Left lung (tissue), 10 donors: ENCODE measurements around the gene BRSK2. TPM values are rescaled to one million over a fixed set of nuclear protein-coding genes. Genes with fewer than 3 reads are reported as not detected.

ENCODE experiments used
- ATAC-seq: fragments of 200-7000 bp; cut with Tn5 transposase; one replicate; pipeline ENCODE4 v1.9.1; 2020; ENCODE audit warnings: moderate library complexity
- DNase-seq, 4 donors: peaks; one replicate each; pipeline ENCODE4 v3.0.0-alpha.2; 2013 to 2020
- H3K27ac ChIP-seq, 2 donors: fragments of 200-600 bp; sonication (generic) in 1 of 2; one replicate each; pipeline versions ENCODE4 v1.5.0 to v1.8.0; 2020 to 2021
- H3K27me3 ChIP-seq, 2 donors: fragments of 200-600 bp; sonication (generic) in 1 of 2; one replicate each; pipeline versions ENCODE4 v1.5.0 to v1.8.0; 2020 to 2021
- H3K36me3 ChIP-seq, 2 donors: fragments of 200-600 bp; sonication (generic) in 1 of 2; one replicate each; pipeline versions ENCODE4 v1.5.0 to v1.8.0; 2020 to 2021
- H3K4me1 ChIP-seq, 2 donors: fragments of 200-600 bp; one replicate each; pipeline ENCODE4 v1.8.0; 2021
- H3K4me3 ChIP-seq, 2 donors: fragments of 200-600 bp; sonication (generic) in 1 of 2; one replicate each; pipeline versions ENCODE4 v1.5.0 to v1.8.0; 2020 to 2021; ENCODE audit warnings: mild to moderate bottlenecking in 1 of 2
- H3K9me3 ChIP-seq, 2 donors: fragments of 200-600 bp; sonication (generic) in 1 of 2; one replicate each; pipeline versions ENCODE4 v1.5.0 to v1.8.0; 2020 to 2021
- intact Hi-C, 2 donors: fragments of 100-400 bp; cut with DNase I; formaldehyde crosslinking; loops; one replicate each; pipeline versions ENCODE4 v1.11.2 to v1.14.2; 2022
- polyA plus RNA-seq, 6 donors: library from polyadenylated mRNA; unstranded; fragments of 120-200 nt; gene quantifications; one replicate each; pipeline ENCODE4 v1.2.1, GENCODE V29; 2013; ENCODE audit not compliant: insufficient read length in 6 of 6
- total RNA-seq, 2 donors: library from RNA; stranded (reverse); fragmentation: NEBNext Ultra II Directional; extraction: Animal tissue kit (Norgen Biotek cat#: 25700); gene quantifications; one replicate each; pipeline ENCODE4 v1.2.1, GENCODE V29; 2021
- TF ChIP-seq, protein P1 (sequence below), 2 donors: fragments of 200-600 bp; sonication (generic) in 1 of 2; IDR thresholded peaks; one replicate each; pipeline versions ENCODE4 v1.5.0 to v1.8.0; 2021; ENCODE audit warnings: antibody characterized with exemption in 2 of 2
- donor health status: DM: no; HTN: yes; CAD: no.
- donor health status: DM: no; HTN: no; CAD: no.

Gene BRSK2
- total and polyA plus RNA-seq, 8 donors, result 0.13 to 1.1 (median 0.69) TPM

DNA sequence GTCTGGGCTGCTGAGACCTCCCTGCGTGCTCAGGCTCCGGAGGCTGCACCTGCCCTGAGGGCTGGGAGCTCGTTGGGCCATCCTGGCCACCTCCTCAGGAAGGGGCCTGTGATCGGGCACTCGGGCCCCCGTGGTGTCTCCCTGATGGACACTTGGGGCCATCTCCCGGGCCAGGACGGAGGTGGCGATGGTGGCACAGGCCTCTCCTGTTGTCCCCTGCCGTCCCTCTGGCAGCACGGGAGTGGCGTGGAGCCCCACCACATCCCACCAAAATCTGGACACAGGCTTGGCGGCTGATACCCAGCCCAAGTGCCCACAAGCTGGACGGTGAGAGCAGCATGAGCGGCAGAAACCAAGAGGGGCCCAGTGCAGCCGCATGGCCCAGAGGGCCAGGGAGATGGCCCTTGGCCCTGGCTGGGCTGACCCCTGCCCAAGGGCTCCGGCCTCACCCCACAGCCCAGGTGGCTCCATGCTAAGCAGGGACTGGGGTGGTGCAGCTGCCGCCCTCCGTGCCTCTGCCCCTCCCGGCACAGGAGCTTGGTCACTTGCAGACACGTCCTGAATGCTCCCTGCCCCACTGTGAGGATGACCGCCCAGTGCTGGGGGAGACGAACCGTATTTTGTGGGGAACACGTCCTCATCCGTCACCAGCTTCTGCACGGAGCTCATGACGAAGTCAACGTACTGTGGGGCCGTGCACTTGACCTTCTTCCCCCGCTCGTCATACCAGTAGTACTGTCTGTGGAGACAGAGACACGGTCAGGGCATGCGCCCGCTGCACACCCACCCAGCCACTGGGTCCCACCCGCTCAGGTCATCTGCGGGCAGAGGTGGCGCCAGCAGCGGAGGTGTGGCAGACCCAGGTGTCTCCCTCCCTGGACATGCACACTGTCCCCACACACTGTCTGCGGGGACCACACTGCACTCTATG lies 81.2 kb downstream of the BRSK2 start:
- H3K4me3 ChIP-seq, result no peak overlapping the region
- no peaks in the 10 kb centered on the region for H3K27me3 ChIP-seq
- ATAC-seq, result no peak
- intact Hi-C loops, result no loop called here
- H3K9me3 ChIP-seq, result no peaks in the 10 kb centered on the region
- H3K4me1 ChIP-seq, result no peaks in the 10 kb centered on the region
- peaks cover 0 to 76% of the 10 kb centered on the region in 2 donors for H3K36me3 ChIP-seq
- TF ChIP-seq, protein P1, sequence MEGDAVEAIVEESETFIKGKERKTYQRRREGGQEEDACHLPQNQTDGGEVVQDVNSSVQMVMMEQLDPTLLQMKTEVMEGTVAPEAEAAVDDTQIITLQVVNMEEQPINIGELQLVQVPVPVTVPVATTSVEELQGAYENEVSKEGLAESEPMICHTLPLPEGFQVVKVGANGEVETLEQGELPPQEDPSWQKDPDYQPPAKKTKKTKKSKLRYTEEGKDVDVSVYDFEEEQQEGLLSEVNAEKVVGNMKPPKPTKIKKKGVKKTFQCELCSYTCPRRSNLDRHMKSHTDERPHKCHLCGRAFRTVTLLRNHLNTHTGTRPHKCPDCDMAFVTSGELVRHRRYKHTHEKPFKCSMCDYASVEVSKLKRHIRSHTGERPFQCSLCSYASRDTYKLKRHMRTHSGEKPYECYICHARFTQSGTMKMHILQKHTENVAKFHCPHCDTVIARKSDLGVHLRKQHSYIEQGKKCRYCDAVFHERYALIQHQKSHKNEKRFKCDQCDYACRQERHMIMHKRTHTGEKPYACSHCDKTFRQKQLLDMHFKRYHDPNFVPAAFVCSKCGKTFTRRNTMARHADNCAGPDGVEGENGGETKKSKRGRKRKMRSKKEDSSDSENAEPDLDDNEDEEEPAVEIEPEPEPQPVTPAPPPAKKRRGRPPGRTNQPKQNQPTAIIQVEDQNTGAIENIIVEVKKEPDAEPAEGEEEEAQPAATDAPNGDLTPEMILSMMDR (IDR thresholded peaks at IDR 0.05), result no peak
- H3K27ac ChIP-seq, result no peak overlapping the region
- peak in 1 of 4 donors; percentile 73 for DNase-seq

DNA sequence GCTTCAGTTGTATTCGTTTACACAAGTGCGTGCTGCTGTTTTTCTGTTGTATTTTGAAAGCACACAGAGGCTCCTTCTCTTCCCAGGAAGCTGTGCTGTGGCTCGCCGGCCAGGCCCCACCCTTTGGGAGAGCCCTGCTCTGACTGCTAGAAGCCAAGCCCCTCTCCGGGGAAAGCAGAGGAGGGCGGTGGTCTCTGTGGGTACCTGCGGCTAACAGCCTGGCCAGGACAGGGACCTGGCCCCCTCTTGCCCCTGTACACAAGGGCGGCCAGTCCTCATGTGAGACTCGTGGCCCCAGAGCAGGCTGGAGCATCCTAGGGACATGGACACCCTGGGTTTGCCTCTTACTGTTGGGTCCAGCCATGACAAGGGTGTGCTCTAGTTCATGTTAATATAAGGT lies 82.0 kb downstream of the BRSK2 start:
- DNase-seq, result peak in 1 of 4 donors; percentile 70
- H3K27me3 ChIP-seq, result no peaks in the 10 kb centered on the region
- H3K27ac ChIP-seq, result no peak overlapping the region
- ATAC-seq, result no peak
- H3K36me3 ChIP-seq, result peaks cover 0 to 84% of the 10 kb centered on the region in 2 donors
- TF ChIP-seq, protein P1 (IDR thresholded peaks at IDR 0.05), result no peak
- intact Hi-C loops, result no loop called here
- H3K4me3 ChIP-seq, result no peak overlapping the region
- H3K9me3 ChIP-seq, result no peaks in the 10 kb centered on the region
- no peaks in the 10 kb centered on the region for H3K4me1 ChIP-seq

DNA sequence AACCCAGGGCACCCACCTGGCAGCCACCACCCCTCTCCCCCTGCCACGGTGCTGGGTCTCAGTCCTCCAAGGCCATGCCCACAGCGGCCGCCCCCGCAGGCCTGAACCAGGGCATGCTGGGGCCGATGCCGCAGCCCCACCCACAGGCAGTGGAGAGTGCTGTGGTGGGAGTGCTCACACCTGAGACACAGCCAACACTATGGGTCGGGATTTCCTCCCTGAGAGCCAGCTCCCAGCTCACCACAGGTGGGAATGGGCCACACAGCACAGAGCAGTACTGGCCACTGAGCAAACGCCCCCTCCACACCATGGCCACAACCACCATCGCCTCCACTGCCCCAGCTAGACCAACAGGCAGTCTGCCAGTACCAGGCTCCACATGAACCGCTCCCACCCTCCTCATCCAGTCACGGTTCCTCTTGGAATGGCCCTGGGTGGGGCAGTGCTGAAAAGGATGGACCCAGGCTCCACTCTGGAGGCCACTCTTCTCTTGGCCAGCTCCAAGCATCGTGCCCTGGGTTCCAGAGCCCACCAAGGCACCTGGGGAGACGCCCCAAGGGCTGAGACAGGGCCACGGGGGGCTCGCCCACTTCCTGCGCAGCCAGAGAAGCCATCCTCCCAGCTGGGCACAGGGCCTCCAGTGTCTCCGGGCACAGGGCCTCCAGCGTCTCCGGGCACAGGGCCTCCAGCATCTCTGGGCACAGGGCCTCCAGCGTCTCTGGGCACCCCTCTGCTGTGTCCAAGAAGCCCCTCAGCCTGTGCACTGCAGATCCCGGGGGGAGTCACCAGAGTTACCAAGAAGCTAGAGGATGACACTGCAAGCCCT lies 82.7 kb downstream of the BRSK2 start:
- Histone ChIP-seq H3K4me3 (no peak overlapping the region), H3K9me3 (no peaks in the 10 kb centered on the region)
- peak in 1 of 4 donors; percentile 66 for DNase-seq

DNA sequence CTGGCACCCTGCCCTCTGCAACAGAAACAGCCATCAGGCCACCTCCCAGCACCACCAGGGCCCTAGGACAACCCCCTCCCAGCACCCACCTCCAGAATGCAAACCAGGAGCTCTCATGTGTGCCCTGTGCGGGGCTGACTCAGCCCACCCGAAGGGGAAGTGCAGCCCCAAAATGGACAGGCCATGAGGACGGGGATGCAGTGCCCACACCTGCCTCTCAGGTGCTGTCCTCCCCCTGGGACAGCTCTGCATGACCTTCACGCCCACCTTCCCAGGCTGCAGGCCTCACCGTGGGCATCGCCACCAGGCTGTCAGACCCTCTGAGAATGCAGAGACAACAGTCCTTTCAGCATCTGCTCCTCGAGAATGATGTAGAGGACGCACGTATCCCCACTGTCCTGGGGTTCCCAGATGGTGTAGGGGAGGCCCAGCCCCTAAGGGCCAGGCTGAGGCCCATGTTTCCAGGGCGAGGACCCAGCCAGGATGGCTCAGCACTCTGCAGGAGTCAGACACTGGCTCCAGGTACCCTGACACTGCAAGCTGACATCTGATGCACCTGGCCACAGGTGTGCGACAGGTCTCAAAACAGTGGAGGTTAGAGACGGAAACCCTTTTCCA lies 83.4 kb downstream of the BRSK2 start:
- Histone ChIP-seq H3K4me3 (no peak overlapping the region), H3K27ac (no peak overlapping the region), H3K36me3 (peaks cover 0 to 96% of the 10 kb centered on the region in 2 donors), H3K9me3 (no peaks in the 10 kb centered on the region), H3K27me3 (no peaks in the 10 kb centered on the region), H3K4me1 (no peaks in the 10 kb centered on the region)
- DNase-seq (peak in 1 of 4 donors; percentile 59), ATAC-seq (no peak)
- intact Hi-C loops, result no loop called here
- TF ChIP-seq, protein P1 (IDR thresholded peaks at IDR 0.05), result no peak

More for the DNA sequence above, 82.7 kb downstream of the BRSK2 start:
- intact Hi-C loops, result no loop called here
- no peak for ATAC-seq
- TF ChIP-seq, protein P1 (IDR thresholded peaks at IDR 0.05), result no peak
- no peaks in the 10 kb centered on the region for H3K27me3 ChIP-seq
- no peaks in the 10 kb centered on the region for H3K4me1 ChIP-seq
- no peak overlapping the region for H3K27ac ChIP-seq
- H3K36me3 ChIP-seq, result peaks cover 0 to 90% of the 10 kb centered on the region in 2 donors
